Memory B cell (primary cell): ENCODE measurements around the gene ADSL.
A peak's percentile ranks its signal among the peaks of the same experiment; 100 is the strongest.

Source experiments
- ATAC-seq: fragments of 150-1000 bp; cut with Tn5 transposase; 2 replicates; pipeline ENCODE4 v1.10.0; 2021; ENCODE audit warnings: low read depth, mild to moderate bottlenecking, moderate library complexity
- DNase-seq, 2 donors: peaks; one replicate each; pipeline ENCODE4 v3.0.0; 2022; ENCODE audit warnings: low spot score in 2 of 2
- H3K27ac Mint-ChIP-seq: one replicate; pipeline ENCODE4 v1.8.0; 2022; ENCODE audit warnings: mild to moderate bottlenecking, moderate library complexity, mixed read lengths
- H3K27me3 Mint-ChIP-seq: one replicate; pipeline ENCODE4 v1.8.0; 2022; ENCODE audit warnings: mixed read lengths
- H3K36me3 Mint-ChIP-seq: one replicate; pipeline ENCODE4 v1.8.0; 2022; ENCODE audit warnings: mild to moderate bottlenecking, mixed read lengths
- H3K4me1 Mint-ChIP-seq: one replicate; pipeline ENCODE4 v1.8.0; 2022; ENCODE audit warnings: mixed read lengths
- H3K4me3 Mint-ChIP-seq: one replicate; pipeline ENCODE4 v1.8.0; 2022; ENCODE audit warnings: mild to moderate bottlenecking, moderate library complexity, mixed read lengths
- H3K9me3 Mint-ChIP-seq: one replicate; pipeline ENCODE4 v1.8.0; 2022; ENCODE audit warnings: mixed read lengths

Gene ADSL

DNA sequence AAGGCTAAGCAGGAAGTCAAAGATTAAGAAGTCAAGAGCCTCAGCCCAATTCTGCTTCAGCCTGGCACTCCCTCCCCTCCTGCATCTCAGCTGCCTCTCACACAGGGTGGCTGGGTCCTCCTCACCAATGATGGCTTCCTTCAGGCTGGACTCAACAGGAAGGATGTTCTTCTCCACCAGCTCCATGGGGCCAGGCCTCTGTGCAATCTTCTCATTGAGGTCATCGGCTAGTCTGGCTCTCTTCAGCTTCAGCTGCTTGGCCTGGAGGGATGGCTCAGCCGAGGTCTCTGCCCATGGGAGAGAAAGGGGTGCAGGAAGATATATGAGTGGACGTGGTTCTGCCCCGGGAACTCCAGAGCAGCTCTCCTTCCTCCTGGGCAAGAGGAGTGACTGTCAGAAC, 83.2 kb downstream of the ADSL start:
- no peak overlapping the region for H3K4me3 Mint-ChIP-seq
- no peaks in the 10 kb centered on the region for H3K9me3 Mint-ChIP-seq
- no peak overlapping the region for H3K27ac Mint-ChIP-seq

DNA sequence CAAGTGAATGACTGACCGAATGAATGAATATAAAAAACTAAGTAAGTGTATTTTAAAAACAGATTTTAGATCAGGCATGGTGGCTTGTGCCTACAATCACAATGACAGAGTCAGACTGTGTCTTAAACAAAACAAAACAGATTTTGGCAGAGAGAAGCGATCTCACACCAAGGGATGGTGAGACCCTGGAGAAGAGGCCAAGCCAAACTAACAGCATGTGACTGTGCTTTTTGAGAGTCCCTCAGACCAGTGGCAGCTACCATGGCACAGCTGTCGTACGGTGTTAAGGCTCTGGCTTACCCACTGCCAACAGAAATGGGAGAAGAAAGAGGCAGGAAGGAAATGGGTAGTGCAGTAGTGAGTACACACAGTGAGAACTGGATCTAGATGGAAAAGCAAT, 84.7 kb downstream of the ADSL start:
- Mint-ChIP-seq H3K27me3 (no peaks in the 10 kb centered on the region), H3K4me1 (peaks cover 47% of the 10 kb centered on the region), H3K4me3 (no peak overlapping the region), H3K9me3 (no peaks in the 10 kb centered on the region), H3K27ac (peak overlapping the region; percentile 76), H3K36me3 (peaks cover 27% of the 10 kb centered on the region)
- no peak for ATAC-seq
- no peak for DNase-seq

More for the DNA sequence above, 83.2 kb downstream of the ADSL start:
- Mint-ChIP-seq H3K4me1 (peaks cover 37% of the 10 kb centered on the region), H3K27me3 (no peaks in the 10 kb centered on the region), H3K36me3 (peaks cover 31% of the 10 kb centered on the region)
- no peak for DNase-seq
- no peak for ATAC-seq

DNA sequence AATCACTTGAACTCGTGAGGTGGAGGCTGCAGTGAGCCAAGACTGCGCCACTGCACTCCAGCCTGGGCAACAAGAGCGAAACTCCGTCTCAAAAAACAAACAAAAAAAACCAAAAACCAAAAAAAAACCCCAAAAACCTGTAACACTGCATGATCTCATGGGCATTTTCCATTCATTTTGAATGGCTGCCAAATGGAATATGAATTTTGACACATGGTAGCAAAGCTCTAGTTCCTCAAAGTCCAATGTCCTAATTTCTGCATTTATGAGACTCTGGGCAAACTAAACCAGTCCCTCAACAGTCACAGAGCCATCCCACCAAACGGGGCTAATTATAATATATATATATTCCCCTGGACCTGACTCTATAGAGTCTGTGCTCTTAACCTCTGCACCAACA, 85.9 kb downstream of the ADSL start:
- no peaks in the 10 kb centered on the region for H3K27me3 Mint-ChIP-seq
- H3K4me1 Mint-ChIP-seq = peaks cover 53% of the 10 kb centered on the region

DNA sequence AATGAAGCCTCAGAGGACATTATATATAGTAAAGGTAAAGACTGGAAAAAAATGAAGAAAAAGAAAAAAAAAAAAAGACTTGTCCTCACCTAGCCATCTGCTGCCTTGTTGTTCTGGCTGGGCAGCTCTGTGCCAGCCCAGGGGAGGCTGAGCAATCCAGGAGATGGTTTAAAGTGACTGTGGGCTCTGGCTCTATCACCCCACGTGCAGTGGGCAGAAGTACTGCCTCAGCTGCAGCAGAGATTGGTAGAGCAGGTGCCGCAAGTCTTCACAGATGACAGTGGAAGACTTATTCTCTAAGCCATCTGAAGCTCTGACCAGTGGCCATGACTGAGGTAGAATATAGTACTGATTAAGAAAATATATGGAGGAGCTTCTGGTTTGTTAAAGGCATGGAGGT, 86.3 kb downstream of the ADSL start:
- Mint-ChIP-seq H3K27ac (peak overlapping the region; percentile 38), H3K27me3 (no peaks in the 10 kb centered on the region), H3K36me3 (peaks cover 18% of the 10 kb centered on the region), H3K4me3 (no peak overlapping the region), H3K4me1 (peaks cover 53% of the 10 kb centered on the region), H3K9me3 (no peaks in the 10 kb centered on the region)
- ATAC-seq = no peak
- no peak for DNase-seq

More for the DNA sequence above, 85.9 kb downstream of the ADSL start:
- peaks cover 18% of the 10 kb centered on the region for H3K36me3 Mint-ChIP-seq
- no peaks in the 10 kb centered on the region for H3K9me3 Mint-ChIP-seq
- DNase-seq (no peak), ATAC-seq (no peak)
- H3K4me3 Mint-ChIP-seq = no peak overlapping the region
- no peak overlapping the region for H3K27ac Mint-ChIP-seq

DNA sequence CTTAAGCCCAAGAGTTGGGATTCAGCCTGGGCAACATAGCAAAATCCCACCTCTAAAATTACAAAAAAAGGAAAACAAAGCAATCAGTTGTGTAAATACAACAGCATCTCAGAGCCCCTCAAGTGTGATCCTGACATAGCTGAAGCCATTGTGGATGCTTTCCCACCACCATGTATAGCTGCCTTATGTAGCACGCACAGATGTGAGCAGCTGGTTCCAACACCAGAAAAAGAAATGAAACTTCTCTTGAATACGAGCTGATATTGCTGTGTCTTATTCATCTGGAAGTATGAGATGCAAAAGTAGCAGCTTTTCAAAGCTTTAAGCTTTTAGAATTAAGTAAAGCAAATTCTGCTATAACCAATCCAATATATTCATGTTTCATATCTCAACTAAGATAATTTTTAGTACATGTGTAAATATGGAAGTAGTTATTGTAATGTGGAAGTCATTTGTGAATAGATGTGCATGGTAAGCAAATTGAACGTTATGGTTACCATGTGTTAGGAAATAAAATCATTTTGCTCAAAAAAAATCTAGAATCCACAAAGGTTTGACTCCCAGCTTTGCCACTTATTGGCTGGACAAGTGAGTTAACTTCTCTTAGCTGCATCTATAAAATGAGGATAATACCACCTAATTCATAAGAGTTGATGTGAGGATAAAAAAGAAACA, 87.3 kb downstream of the ADSL start:
- DNase-seq (no peak), ATAC-seq (no peak)
- Mint-ChIP-seq H3K4me3 (no peak overlapping the region), H3K9me3 (no peaks in the 10 kb centered on the region), H3K27me3 (no peaks in the 10 kb centered on the region), H3K4me1 (peaks cover 59% of the 10 kb centered on the region), H3K36me3 (peaks cover 17% of the 10 kb centered on the region), H3K27ac (peak overlapping the region; percentile 38)

DNA sequence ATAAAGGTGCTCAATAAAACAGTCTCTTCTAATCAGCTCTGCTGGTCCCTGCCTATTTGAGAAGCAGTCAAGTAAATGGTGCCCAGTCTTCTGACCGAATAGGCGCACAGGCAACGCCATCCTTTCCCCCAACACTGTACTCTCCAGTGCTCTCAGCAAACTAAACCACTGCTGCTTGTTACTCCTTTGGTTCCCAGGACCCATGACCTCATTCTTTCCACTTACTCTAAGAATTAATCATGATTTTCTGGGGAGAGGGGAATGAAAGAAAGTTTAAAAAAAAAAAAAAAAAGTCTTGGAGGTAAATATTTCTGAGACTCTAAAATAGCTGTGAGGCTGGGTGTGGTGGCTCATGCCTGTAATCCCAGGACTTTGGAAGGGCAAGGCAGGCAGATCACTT, 87.8 kb downstream of the ADSL start:
- Mint-ChIP-seq H3K9me3 (no peaks in the 10 kb centered on the region), H3K4me1 (peaks cover 55% of the 10 kb centered on the region), H3K36me3 (peaks cover 12% of the 10 kb centered on the region), H3K27ac (no peak overlapping the region), H3K27me3 (no peaks in the 10 kb centered on the region), H3K4me3 (peak overlapping the region; percentile 2)
- DNase-seq = no peak
- ATAC-seq = no peak

DNA sequence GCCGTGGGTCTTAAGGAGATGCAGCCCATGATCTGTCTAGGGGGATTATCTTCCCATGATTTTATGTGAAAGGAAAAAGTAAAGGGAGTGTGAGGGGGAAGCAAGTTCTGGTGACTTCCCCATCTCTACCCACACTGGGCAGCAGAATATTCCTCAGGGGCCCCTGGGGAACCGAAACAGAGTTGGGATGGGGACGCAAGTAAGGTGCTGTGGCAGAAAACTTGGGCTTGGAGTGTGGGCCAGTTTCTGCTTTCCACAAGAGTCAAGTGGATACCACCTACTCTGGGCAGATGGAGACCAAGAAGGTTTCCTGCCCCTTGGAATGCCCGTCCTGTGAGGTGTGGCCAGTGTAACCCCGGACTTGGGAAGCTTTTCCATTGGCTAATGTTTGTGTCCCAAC, 88.4 kb downstream of the ADSL start:
- H3K4me1 Mint-ChIP-seq = peaks cover 56% of the 10 kb centered on the region
- no peaks in the 10 kb centered on the region for H3K27me3 Mint-ChIP-seq
- peaks cover 7% of the 10 kb centered on the region for H3K36me3 Mint-ChIP-seq
- no peak for ATAC-seq
- H3K4me3 Mint-ChIP-seq = peak overlapping the region; percentile 68
- no peaks in the 10 kb centered on the region for H3K9me3 Mint-ChIP-seq
- peak overlapping the region; percentile 92 for H3K27ac Mint-ChIP-seq
- no peak for DNase-seq

DNA sequence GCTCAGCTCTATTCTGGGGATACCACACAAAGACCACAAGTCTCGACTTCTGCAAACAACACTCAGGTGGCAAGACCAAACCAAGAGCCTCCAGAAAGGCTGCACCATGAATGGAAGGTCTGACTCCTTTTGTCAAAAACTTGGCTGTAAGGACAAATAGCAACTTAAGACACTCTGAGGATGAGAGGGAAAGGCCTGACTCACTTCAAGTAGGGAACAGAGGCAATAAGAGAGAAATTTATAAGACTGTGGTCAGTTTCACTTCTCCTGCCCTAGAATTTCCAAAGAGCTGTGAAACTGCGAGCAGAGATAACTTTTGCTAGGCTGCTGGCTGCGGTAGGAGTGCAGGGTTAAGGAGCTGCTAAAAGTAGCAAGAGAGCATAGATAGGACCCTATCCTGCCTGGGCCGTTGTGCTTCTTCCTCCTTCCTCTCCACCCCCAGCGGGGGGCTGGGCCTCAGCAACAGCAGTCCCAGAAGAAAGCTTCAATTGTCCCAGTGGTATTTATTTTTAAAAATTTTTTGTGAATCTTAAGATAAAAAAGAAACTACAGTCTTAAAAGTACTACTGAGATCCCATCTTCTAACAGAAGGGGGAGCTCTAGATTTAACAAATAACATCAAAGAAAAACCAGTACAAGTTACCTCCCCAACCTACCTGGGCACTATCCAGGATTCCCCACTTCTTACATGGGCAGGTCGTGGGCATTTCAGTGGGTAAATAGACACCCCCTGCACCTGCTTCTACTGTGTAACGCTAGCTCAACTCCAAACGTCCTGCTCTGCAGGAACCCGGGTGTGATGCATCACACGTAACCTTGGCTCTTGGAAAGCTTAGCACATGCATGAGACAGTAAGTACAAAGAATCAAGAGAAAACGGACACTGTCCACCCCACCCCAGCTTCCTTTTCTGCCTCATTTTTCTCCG, 90.5 kb downstream of the ADSL start:
- peak; percentile 49 for DNase-seq
- Mint-ChIP-seq H3K36me3 (peaks cover 6% of the 10 kb centered on the region), H3K4me3 (peak overlapping the region; percentile 68), H3K27ac (peak overlapping the region; percentile 92), H3K9me3 (no peaks in the 10 kb centered on the region), H3K27me3 (no peaks in the 10 kb centered on the region), H3K4me1 (peaks cover 62% of the 10 kb centered on the region)
- ATAC-seq = peak; percentile 79
